HG02623 (cell line): Measurements from ENCODE around the gene PATL1.
"Not testable (repeated sequence)": the region's sequence is repeated elsewhere in the genome, so short reads cannot be mapped to it uniquely, and the experiment has no call there.

Source experiments
- ATAC-seq: cut with Tn5 transposase; IDR thresholded peaks from one replicate; pipeline ENCODE4 v1.9.1; 2021; ENCODE audit warnings: moderate library complexity; ENCODE audit not compliant: unreplicated experiment

PATL1 gene, protein sequence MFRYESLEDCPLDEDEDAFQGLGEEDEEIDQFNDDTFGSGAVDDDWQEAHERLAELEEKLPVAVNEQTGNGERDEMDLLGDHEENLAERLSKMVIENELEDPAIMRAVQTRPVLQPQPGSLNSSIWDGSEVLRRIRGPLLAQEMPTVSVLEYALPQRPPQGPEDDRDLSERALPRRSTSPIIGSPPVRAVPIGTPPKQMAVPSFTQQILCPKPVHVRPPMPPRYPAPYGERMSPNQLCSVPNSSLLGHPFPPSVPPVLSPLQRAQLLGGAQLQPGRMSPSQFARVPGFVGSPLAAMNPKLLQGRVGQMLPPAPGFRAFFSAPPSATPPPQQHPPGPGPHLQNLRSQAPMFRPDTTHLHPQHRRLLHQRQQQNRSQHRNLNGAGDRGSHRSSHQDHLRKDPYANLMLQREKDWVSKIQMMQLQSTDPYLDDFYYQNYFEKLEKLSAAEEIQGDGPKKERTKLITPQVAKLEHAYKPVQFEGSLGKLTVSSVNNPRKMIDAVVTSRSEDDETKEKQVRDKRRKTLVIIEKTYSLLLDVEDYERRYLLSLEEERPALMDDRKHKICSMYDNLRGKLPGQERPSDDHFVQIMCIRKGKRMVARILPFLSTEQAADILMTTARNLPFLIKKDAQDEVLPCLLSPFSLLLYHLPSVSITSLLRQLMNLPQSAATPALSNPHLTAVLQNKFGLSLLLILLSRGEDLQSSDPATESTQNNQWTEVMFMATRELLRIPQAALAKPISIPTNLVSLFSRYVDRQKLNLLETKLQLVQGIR

DNA sequence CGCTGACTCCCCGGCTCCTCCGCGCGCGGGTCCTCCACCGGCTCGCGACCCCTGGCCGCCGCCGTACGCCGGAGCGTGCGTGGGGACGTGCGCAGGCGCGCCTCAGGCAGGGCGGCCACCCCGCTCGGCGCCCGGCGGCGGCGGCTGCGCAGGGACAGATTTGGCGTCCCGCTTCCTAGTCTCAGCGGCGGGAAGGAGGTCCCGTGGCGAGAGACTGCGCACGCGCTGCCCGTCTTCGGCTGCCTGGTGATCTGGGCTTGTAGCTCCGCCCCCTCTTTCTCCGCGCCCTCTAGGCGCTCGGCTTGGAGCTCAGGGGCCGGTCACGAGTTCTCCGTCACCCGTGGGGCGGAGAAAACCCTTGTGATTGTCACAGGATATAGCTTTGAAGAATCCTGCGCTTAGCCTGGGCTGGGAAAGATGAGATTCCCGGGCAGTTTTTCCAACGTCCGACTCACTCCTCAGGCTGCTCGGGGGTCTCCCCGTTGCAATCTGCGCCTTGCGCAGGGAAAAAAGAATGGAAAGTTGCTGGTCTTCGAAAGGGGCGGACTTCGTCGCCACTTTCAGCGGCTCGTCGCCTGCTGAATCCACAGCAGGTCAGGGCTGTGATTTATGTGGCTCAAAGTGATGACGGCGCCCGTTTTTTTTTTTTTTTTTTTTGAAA, at the start of gene PATL1:
TSS of gene PATL1 (minus strand) at position 88 of the 661 bp plus-strand sequence. CDS start 142 bp downstream, outside the sequence.
- peak; percentile 92 for ATAC-seq

DNA sequence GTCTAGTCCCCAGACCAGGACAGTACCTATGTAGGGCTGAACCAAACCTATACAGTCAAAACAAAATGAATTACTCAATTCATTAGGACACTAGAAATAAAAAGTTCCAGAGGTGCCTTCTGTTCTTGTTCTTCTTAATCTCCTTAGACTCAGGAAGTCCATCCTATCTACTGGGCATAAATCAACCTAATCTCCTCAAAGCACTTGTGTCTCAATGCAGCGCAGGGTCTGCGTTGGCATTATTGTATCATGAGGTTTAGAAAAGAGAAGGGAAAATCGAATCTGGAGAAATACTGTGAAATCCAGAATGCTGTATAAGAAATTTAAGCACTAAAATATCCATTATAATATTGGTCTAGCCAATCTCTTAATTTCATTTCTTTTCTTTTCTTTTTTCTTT, 47.2 kb upstream of the PATL1 start:
- no peak for ATAC-seq

DNA sequence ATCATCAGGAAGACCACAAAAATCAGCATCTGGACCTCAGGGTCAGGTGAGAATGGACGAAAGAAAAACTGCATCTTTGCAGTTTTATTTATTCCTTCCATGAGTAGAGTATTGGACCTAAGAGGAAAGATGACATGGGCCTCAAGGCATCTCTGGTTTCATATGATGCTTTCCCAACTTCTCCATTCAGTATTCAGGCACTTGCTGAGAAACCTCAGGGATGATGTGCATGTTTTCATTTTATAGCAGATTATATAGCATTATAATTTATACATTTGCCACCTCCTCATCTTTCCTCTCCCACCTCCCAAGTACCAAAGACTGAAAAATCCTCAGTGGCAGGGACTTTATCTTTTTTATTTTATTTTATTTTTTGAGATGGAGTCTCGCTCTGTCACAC, 44.9 kb upstream of the PATL1 start, which contains the start of gene OR10V1:
TSS of gene OR10V1 (minus strand) at position 101 of the 400 bp plus-strand sequence. CDS start at position 101, 0 bp downstream.
- no peak for ATAC-seq

DNA sequence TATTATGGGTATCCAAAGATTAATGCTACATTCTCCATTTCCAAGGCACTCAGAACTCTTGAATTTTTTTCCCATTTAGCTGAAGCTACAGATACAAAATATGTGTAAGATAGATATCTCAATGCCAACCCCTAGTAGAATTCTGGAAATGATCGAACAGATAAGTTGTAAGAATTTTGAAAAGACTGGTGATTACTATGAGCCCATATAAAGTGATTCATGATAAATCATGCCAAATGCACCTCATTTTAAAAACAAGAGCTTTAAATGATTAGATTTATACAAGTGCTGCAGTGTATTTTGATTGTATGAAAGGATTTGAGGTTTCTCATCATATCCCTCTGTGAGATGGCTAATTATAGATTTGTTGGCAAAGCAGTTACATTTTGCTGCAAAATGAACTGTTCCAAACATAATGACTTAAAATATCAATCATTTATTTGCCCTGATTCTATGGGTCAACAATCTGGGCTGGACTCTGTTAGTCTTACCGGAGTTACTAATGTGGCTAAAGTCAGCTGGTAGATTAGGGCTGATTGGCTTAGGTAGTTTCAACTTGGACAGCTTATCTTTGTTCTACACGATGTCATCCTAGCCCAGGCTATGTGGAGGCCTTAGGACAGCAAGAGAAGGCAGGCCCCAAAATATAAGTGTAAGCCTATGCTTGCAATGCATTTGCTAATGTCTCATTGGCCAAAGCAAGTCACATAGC, 41.5 kb upstream of the PATL1 start:
- no peak for ATAC-seq

DNA sequence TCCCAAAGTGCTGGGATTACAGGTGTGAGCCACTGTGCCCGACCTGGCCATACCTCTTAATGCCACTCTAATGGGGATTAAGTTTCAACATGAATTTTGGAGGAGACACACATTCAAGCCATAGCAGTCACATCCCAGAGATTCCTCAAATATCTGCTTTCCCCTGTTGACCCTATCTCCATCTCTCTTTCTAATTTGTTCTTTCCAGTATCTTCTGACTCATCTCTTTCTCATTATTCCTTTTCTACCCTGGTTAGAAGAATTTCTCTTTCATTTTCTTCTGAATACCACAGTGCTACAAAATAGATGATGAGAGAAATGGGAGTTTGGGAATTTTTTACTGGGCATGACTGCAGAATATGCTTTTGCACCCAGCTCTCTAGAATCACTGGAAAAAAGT, 39.7 kb upstream of the PATL1 start:
- ATAC-seq: no peak

DNA sequence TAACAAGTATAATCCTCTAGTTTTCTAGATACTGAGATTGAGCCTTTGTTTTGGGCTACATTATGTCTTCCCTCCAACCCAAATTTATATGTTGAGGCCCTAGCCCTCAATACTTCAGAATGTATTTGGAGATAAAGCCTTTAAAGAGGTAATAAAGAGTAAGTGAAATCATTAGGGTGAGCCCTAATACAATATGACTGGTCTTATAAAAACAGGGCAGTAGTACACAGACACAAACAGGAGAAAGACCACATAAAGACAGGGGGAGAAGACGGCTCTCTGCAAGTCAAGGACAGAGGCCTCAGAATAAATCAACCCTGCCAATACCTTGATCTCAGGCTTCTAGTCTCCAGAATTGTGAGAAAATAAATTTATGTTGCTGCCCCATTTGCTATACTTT, 38.5 kb upstream of the PATL1 start:
- ATAC-seq: no peak

DNA sequence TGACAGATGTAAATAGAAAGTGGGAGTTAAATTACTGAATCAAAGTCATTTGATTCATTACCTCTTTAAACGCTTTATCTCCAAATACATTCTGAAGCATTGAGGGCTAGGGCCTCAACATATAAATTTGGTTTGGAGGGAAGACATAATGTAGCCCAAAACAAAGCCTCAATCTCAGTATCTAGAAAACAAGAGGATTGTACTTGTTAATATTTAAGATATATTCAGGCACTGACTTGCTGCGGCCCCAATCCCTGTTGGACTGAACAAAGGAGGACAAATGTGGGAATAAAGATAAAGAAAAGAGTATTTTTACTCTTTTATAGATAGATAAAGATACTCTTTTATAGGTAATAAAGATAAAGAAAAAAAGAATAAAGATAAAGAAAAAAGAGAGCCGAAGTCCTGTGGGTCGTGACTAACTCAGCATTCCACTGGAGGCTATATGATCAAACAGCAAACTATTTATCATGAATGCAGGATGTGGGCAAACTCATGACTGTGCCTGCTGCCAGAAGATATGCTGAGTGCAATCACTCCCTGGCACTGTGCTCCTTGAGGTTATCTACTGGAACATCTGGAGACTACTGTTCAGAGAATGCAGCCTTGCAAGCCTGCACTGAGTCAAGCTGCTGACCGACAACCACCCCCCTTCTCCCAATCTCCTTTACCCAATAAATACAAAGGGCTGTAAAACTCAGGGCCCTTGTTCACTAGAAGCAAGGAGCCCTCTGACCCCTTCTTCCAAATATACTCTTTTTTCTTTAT, 37.9 kb upstream of the PATL1 start:
- ATAC-seq: no peak

DNA sequence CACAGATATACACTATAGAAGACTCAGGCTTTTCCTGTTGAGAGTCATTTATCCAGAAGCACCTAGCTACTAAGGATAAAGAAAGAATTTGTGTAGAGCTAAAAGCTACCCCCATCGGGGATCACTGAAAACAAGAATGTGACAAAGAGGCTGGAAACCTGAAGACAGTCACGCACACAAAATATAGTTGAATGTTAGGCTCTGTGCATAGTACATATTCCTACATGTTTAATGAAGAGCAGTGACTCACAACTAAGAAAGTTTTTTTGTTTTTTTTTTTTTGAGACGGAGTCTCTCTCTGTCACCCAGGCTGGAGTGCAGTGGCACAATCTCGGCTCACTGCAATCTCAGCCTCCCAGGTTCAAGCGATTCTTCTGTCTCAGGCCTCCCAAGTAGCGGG, 36.5 kb upstream of the PATL1 start:
- no peak for ATAC-seq

DNA sequence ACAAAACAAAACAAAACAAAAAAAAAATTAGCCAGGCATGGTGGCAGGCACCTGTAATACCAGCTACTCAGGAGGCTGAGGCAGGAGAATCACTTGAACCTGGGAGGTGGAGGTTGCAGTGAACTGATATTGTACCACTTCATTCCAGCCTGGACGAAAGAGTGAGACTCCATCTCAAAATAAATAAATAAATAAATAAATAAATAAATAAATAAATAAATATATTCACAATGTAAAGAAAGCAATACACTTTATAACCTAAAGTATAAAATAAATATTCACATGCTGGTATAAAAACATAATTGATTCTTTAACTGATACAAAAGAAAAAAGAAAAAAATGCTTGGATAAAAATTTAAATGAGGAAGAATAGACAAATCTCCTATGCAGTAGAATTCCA, 34.7 kb upstream of the PATL1 start:
- ATAC-seq: not testable (repeated sequence)

DNA sequence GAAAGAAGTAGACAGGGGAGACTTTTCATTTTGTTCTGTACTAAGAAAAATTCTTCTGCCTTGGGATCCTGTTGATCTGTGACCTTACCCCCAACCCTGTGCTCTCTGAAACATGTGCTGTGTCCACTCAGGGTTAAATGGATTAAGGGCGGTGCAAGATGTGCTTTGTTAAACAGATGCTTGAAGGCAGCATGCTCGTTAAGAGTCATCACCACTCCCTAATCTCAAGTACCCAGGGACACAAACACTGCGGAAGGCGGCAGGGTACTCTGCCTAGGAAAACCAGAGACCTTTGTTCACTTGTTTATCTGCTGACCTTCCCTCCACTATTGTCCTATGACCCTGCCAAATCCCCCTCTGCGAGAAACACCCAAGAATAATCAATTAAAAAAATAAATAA, 31.3 kb upstream of the PATL1 start:
- not testable (repeated sequence) for ATAC-seq

DNA sequence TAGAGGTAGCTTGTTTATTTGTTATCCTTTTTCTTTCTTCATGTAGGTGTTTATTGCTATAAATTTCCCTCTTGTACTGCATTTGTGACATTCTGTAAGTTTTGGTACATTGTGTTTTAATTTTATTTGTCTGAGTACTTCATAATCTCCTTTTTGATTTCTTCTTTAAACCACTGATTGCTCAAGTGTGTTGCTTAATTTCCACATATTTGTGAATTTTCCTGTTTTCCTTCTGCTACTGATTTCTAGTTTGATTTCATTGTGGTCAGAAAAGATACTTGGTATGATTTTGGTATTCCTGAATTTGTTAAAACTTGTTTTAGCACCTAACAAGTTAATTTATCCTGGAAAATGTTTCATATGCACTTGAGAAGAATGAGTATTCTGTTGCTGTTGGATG, 29.7 kb upstream of the PATL1 start:
- no peak for ATAC-seq

DNA sequence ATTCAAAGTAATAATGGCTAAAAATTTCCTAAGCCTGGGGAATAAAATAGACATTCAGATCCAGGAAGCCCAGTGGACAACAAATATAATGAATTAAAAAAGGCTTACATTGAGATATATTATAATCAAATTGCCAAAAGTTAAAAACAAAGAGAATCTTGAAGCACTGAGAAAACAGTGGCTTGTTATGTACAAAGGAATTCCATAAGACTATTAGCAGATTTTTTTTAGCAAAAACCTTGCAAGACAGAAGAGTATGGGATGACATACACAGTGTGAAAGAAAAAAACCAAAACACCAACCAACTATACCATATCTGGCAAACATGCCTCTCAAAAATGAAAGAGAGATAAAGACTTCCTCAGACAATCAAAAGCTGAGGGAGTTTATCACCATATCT, 24.1 kb upstream of the PATL1 start:
- ATAC-seq: no peak

DNA sequence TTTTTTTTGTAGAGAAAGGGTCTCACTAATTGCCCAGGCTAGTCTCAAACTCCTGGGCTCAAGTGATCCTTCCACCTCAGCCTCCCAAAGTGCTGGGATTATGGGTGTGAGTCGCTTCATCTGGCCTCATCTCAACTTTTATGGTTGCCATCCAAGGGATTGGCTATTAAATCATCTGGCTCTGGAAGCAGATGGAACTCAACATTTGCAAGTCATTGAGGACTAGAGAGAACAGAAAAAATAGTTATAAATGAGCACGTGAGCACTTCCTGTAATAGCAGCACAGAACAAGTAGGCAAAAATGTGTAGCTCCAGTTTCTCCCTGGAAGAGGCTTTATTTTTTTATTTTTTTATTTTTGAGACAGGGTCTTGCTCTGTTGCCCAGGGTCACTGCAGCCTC, 22.3 kb upstream of the PATL1 start:
- ATAC-seq: no peak

DNA sequence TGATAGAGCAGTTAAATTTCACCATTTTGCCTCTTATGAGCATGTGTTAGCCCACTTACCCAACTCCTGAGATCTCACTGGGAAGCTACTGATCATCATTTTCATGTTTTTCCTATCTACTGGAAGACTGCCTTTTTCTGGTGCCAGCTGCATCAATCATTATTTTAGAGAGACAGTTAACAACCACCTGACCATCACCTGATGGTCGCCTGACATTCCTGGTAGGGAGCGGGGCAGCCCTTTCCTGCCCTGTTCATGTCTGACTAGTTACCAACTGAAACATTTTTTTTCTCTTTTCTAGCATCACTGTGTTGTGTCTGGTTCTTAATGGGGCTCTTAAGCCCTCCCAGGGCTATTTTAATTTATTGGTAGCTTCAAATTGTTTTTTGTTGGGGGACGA, 20.2 kb upstream of the PATL1 start:
- ATAC-seq: no peak

DNA sequence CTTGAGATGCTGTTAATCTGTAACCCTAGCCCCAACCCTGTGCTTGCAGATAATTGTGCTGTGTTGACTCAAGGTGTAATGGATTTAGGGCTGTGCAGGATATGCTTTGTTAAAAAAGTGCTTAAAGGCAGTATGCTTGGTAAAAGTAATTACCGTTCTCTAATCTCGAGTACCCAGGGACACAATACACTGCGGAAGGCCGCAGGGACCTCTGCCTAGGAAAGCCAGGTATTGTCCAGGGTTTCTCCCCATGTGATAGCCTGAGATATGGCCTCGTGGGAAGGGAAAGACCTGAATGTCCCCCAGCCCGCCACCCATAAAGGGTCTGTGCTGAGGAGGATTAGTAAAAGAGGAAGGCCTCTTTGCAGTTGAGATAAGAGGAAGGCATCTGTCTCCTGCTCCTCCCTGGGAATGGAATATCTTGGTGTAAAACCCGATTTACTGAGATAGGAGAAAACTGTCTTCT, 12.5 kb upstream of the PATL1 start:
- not testable (repeated sequence) for ATAC-seq

DNA sequence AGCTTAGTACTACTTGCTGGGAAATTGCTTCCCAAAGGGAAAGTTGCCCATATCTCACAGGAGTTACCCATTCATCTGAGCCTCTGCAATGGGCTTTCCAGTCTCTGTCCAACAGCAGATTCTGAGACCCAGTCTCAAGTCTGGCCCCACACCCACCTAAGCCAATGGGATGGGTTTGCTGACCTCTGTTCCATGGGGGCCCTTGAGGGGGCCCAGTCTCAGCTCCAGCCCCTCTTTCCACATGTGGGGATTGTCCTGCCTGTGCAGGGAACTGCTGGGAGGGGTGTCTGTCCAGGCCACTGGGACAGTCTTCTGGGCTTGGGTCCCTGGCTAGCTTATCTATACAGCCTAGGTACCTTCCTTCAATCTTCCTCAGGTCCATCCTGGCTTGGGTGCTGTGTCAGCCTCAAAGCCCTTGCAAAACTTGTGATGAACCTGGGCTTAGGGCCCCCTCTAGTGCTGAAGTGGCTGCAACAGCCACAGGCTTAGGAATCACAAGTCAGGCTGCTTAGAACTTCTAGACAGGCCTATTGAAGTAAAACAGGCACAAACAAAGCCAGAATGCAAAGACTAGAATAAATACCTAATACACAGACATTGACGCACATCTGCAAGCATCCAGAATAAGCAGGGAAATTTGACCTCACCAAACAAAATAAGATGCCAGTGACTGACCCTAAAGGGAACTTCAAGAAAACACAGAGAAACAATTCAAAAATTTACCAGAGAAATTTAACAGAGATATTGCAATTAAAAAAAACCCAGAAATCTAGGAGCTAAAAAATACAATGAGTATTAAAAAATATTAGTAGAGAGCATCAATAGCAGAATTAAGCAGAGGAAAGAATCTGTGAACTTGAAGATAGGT, 11.7 kb upstream of the PATL1 start:
- ATAC-seq: peak; percentile 98

DNA sequence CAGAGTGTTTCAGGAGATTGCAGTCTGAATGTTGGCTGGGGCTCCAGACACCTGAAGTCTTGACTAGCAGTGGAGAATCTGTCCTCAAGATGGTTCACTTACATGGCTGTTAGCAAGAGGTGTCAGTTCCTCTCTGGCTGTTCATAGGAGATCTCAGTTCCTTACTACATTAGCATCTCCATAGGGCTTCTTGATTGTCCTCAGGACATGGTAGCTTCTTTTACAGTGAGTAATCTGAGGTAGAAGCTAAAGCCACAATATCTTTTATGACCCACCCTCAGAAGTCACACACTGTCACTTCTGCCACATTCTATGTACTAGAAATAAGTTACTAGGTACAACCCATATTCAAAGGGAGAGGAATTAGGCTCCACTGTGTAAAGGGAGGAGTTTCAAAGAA, 10.5 kb upstream of the PATL1 start:
- ATAC-seq: no peak

DNA sequence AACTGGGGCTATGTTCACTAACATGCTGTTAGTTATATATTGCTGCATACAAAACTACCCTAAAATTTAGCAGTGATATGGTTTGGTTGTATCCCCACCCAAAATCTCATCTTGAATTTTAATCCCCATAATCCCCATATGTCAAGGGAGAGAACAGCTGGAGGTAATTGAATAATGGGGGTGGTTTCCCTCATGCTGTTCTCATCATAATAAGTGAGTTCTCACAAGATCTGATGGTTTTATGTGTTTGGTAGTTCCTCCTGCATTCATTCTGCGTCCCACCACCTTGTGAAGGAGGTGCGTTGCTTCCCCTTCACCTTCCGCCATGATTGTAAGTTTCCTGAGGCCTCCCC, 10.0 kb upstream of the PATL1 start:
- no peak for ATAC-seq

DNA sequence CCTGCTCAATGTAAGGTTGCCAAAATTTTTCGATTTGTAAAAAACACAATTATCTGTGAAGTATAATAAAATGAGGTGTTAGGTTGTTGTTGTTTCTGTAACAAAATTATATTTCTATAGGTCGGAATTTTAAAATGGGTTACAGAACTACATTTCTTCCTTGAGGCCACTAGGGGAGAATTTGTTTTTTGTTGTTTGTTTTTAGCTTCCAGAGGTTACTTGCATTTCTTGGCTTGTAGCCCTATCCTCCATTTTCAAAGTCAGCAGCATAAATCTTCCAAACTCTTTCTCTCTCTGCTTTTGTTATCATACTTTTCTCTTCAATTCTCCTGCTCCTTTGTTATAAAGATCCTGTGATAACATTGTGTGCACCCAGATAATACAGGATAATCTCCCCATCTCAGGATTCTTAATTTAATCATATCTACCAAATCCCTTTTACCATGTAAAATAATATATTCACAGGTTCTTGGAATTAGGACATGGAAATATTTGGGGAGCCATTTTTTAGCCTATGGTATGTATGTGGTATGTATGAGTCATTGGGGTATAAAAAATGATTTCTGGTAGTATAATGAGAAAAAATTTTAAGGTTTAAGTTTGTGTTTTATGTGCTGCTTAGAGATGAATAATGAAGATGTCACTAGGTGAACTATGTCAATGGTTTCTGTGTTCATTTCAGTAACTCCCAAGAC, 9.4 kb upstream of the PATL1 start:
- no peak for ATAC-seq
